D721Med (cell line): Measurements from ENCODE around the gene NCKAP5L.

Source experiments
- DNase-seq: peaks from one replicate; pipeline ENCODE4 v3.0.0; 2011; ENCODE audit warnings: low spot score; ENCODE audit not compliant: insufficient read length
- FAIRE-seq: peaks from 2 replicates; lab custom pipeline; 2011; peaks lifted over from hg19 to GRCh38; lab: Jason Lieb, UNC
- TF ChIP-seq, protein P1 (sequence below): IDR thresholded peaks from 2 replicates; pipeline ENCODE4 v1.5.1; 2012; ENCODE audit warnings: mild to moderate bottlenecking, control low read depth; ENCODE audit not compliant: insufficient read depth; ENCODE audit errors: missing control alignments

The NCKAP5L gene

DNA sequence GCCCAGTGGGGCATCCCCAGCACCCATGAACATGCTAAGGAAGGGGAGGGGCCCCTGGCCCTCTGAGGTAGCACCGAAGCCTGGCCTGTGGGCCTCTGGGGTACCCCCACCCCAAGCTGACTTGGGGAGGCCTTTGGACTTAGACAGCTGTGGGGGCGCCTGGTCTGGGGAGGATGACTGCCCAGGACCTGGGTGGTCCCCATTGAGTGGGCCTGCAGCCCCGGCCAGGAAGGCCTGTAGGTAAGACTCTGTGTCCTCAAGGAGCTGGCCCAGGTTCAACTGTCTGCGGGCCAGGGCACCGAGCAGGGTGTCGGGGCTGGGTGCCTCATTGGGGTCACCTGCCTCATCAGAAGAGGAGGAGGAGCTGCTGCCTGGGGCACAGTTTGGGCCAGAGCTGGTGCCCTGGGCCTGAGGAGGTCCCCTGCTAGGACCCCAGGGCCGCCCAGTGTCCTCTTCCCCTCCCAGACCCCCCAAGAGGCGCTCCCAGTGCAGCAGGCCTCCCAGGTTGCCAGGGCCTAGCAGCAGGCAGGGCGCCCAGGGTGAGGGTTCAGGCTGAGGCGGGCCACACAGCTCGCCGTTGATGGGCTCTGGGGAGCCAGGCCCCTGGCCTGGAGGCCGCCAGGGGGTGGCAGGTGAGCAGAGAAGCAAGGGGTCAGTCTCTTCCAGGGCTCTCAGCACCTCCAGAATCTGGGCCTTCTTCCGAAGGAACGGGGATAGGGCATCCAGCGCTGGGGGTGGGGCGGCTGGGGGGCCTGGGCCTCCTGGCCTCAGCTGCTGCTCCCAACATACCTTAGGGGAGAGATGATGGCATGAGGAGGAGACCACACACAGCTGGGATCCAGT is 31.4 kb downstream of the NCKAP5L start:
- FAIRE-seq (no peak), DNase-seq (no peak)
- TF ChIP-seq, protein P1, sequence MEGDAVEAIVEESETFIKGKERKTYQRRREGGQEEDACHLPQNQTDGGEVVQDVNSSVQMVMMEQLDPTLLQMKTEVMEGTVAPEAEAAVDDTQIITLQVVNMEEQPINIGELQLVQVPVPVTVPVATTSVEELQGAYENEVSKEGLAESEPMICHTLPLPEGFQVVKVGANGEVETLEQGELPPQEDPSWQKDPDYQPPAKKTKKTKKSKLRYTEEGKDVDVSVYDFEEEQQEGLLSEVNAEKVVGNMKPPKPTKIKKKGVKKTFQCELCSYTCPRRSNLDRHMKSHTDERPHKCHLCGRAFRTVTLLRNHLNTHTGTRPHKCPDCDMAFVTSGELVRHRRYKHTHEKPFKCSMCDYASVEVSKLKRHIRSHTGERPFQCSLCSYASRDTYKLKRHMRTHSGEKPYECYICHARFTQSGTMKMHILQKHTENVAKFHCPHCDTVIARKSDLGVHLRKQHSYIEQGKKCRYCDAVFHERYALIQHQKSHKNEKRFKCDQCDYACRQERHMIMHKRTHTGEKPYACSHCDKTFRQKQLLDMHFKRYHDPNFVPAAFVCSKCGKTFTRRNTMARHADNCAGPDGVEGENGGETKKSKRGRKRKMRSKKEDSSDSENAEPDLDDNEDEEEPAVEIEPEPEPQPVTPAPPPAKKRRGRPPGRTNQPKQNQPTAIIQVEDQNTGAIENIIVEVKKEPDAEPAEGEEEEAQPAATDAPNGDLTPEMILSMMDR = no peak

DNA sequence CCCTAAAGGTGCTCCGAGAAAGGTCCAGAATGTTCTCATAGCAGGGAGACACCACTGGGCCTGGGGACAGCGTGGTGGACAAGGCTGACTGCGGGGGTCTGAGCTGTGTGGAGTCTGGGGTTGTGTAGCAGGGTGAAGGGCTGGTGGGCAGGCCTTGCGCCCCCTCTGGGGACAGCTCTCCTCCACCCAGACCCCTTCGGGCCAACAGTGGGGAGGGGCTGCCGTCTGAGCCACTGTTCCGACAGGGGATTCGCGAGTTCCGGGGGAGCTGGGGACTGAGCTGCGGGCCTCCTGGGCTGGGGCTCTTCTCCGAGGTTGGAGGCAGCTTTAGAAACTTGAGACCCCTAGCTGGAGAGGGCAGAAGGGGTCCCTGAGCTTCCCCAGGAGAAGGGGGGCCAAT is 32.1 kb downstream of the NCKAP5L start:
- FAIRE-seq (no peak), DNase-seq (no peak)
- TF ChIP-seq, protein P1 = no peak

DNA sequence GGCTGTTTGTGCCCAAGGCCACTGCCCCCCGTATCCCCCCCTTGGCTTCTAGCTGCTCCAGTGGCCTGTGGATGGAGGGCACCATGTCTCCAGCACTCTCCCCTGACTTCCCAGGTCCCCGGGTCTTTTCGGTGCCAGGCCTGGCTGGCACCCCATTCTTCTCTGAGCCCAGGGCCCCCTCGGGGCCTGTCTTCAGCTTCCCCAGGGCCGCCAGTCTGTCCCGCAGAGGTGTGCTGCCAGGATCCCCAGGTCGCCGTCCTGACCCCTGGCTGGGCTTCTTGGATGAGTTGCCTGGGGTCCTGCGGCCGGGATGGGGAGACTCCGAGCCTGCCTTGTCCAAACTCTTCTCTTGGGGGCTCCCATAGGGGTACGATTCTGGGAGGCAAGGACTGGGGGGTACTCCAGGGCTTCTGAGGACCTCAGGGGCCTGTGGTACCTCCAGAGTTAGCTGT is 32.5 kb downstream of the NCKAP5L start:
- no peak for DNase-seq
- no peak for FAIRE-seq
- TF ChIP-seq, protein P1 = no peak

DNA sequence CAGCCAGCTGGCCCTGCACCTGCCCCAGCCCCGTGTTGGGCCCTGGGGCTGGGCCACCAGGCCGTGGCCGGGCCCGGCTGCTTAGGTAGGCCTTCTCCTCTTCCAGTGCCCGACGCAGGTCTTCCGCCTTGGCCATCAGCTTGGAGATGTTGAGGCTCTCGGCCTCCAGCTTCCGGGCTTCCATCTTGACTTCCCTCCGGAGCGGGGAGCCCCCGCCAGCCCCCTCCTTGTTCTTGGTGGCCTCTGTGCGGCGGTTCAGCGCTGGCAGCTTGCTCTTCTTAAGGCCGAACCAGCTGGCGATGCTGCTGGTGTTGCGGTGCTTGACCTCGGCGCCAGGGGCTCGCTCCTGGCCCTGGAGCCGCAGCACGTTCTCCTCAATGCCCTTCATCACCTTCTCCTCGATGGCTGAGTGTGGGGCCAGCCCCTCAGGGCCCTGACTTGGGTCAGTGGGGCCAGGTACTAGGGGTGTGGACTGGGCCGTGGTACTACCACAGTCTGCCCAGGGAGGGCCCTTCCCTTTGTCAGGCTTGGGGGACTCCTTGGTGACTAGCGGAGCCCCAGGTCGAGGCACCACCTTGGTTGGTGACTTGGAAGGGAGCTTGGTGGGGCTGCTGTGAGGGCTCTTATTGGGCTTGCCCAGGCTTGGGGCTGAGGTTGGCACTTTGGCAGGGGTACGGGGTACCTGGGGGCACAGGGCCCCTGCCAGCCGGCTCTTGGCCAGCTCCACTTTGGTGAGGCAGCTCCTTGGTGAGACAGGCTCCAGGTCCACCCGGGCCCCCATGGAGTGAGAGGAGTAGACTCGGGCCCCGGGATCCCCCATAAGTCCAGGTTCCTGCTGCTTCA is 33.2 kb downstream of the NCKAP5L start:
- no peak for DNase-seq
- TF ChIP-seq, protein P1 = no peak
- FAIRE-seq = no peak

DNA sequence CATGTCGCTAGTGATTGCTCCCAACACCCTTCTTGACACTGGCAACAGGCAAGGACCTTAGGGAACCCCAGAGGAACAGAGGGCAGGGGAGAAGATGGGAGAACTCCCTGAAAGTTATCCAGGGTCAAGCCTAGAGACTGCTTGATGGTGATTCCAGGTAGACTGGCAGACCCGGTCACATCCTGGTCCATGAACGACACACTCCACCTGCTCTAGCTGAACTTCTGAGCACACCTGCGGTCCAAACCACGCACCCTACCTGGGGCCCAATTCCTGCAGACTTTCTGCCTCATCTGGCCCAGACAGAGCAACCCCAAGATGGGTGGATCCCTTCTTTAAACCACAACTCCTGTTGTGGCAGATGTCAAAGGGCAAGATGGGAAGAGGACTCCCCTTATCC is 34.2 kb downstream of the NCKAP5L start:
- DNase-seq (no peak), FAIRE-seq (no peak)
- TF ChIP-seq, protein P1 = no peak

DNA sequence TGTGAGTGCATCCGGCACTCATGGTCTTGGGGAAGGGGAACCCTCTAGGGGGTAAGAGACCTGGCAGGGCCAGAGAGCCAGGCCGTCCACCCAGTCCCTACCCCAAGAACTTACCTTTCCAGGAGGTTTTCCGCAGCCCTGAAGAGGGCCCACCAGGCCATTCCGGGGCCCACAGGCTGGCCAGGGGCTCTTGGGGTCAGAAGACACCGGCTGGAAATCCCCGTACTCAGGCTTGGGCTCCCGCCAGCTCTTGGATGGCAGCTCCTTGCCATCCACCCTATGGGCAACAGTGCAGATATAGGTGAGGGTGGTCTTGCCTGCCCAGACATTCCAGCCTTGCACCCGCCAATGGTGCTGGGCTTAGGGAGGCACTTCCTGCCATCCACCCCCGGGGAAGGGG is 34.6 kb downstream of the NCKAP5L start:
- TF ChIP-seq, protein P1 = no peak
- no peak for DNase-seq
- FAIRE-seq = no peak
